ENCODE measurements around the gene TMEM132E. TPM values are rescaled to one million over a fixed set of nuclear protein-coding genes. Genes with fewer than 3 reads are reported as not detected.
A peak's percentile ranks its signal among the peaks of the same experiment; 100 is the strongest.

Gene TMEM132E
- total RNA-seq, 2 experiments from 2014 or later = not detected

- no peaks in the 10 kb centered on the region for H3K9me3 Mint-ChIP-seq (ENCODE audit: low read depth)
- ATAC-seq (no peak), DNase-seq (no peak)
- intact Hi-C loops (cut with DNase I, micrococcal nuclease) = no loop called here
- H3K36me3 Mint-ChIP-seq (ENCODE audit: low read depth) = no peaks in the 10 kb centered on the region
- ChIA-PET CTCF (no interaction called here), POLR2A (no interaction called here)
- no peak overlapping the region for H3K4me3 Mint-ChIP-seq
- peaks cover 41% of the 10 kb centered on the region for H3K27me3 Mint-ChIP-seq
- H3K4me1 Mint-ChIP-seq = no peaks in the 10 kb centered on the region
- no peak overlapping the region for H3K27ac Mint-ChIP-seq
Measured at GRCh38 chr17:34609210-34609609, 29.8 kb downstream of the TMEM132E start.

GRCh38 chr17:34610039-34610438 lies 30.7 kb downstream of the TMEM132E start:
- H3K27ac Mint-ChIP-seq = no peak overlapping the region

GRCh38 chr17:34610506-34610905 lies 31.1 kb downstream of the TMEM132E start:
- H3K36me3 Mint-ChIP-seq (ENCODE audit: low read depth) = no peaks in the 10 kb centered on the region
- CTCF ChIA-PET = interaction anchor here (0.9 kb wide), 1 partner anchor 27 kb away, joined by 3 read pairs; no protein-coding TSS in a partner anchor
- no peaks in the 10 kb centered on the region for H3K9me3 Mint-ChIP-seq (ENCODE audit: low read depth)
- DNase-seq (no peak), ATAC-seq (no peak)
- peaks cover 45% of the 10 kb centered on the region for H3K27me3 Mint-ChIP-seq
- no peak overlapping the region for H3K27ac Mint-ChIP-seq
- intact Hi-C loops (cut with DNase I, micrococcal nuclease) = no loop called here
- POLR2A ChIA-PET = no interaction called here
- H3K4me3 Mint-ChIP-seq = no peak overlapping the region
- H3K4me1 Mint-ChIP-seq = no peaks in the 10 kb centered on the region

More at GRCh38 chr17:34610039-34610438, 30.7 kb downstream of the TMEM132E start:
- intact Hi-C loops (cut with DNase I, micrococcal nuclease) = no loop called here
- Mint-ChIP-seq H3K4me1 (no peaks in the 10 kb centered on the region), H3K4me3 (no peak overlapping the region), H3K27me3 (peaks cover 44% of the 10 kb centered on the region), H3K36me3 (ENCODE audit: low read depth) (no peaks in the 10 kb centered on the region), H3K9me3 (ENCODE audit: low read depth) (no peaks in the 10 kb centered on the region)
- ATAC-seq (no peak), DNase-seq (no peak)
- ChIA-PET CTCF (no interaction called here), POLR2A (no interaction called here)

DNA sequence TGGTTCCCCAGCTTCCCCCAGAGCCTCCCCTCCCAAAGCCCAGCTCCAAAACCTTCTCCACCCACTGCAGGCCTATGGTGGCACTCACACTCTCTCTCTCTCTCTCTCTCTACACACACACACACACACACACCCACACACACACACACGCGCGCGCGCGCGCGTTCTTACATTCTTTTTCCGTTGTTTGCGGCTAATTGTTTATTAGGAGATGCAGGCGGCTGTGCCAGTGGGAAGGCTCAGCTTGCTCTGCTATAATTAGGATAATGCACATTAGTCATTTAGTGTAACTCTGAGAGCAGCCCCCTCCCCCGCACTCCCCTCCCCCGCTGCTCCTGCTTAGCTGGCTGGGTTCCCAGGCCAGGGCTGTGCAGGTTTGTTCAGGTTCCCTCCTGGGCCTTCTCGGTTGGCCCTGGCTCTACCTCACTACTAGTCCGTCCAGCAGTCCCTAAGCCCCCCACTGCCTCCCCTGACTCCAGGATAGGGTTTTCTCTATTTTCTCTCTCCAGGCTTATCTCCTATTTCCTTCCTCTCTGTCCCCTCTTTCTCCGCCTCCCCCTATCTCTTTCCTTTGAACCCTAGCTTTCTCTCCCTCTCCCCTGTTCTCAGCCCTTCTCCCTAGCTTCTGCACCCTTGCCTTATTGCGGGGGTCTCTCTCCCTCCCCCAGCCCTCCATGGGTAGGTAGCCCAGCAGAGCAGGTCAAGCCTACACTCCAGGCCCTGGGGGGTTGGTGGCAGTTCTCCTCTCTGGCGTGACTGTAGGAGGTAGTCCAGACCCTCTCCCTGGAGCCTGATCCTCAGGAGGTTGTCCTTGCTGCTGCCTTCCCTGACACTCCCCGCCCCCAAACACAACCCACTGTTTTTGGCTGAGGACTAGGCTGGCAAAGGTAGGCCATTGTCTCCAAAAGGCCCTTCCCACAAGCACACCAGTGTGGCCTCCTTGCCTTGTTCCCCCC lies 34.0 kb downstream of the TMEM132E start:
- Mint-ChIP-seq H3K27me3 (peaks cover 33% of the 10 kb centered on the region), H3K9me3 (ENCODE audit: low read depth) (no peaks in the 10 kb centered on the region), H3K27ac (no peak overlapping the region), H3K4me1 (no peaks in the 10 kb centered on the region), H3K36me3 (ENCODE audit: low read depth) (no peaks in the 10 kb centered on the region), H3K4me3 (no peak overlapping the region)
- ATAC-seq = no peak
- POLR2A ChIA-PET = no interaction called here
- CTCF ChIA-PET = no interaction called here
- DNase-seq = peak; percentile 28
- intact Hi-C loops (cut with DNase I, micrococcal nuclease) = no loop called here

GRCh38 chr17:34614698-34615097 lies 35.3 kb downstream of the TMEM132E start:
- no peak for DNase-seq
- ChIA-PET POLR2A (no interaction called here), CTCF (no interaction called here)
- no peaks in the 10 kb centered on the region for H3K36me3 Mint-ChIP-seq (ENCODE audit: low read depth)
- peaks cover 31% of the 10 kb centered on the region for H3K27me3 Mint-ChIP-seq
- no peaks in the 10 kb centered on the region for H3K4me1 Mint-ChIP-seq
- no peak for ATAC-seq
- intact Hi-C loops (cut with DNase I, micrococcal nuclease) = no loop called here
- H3K9me3 Mint-ChIP-seq (ENCODE audit: low read depth) = no peaks in the 10 kb centered on the region
- H3K27ac Mint-ChIP-seq = no peak overlapping the region
- no peak overlapping the region for H3K4me3 Mint-ChIP-seq

DNA sequence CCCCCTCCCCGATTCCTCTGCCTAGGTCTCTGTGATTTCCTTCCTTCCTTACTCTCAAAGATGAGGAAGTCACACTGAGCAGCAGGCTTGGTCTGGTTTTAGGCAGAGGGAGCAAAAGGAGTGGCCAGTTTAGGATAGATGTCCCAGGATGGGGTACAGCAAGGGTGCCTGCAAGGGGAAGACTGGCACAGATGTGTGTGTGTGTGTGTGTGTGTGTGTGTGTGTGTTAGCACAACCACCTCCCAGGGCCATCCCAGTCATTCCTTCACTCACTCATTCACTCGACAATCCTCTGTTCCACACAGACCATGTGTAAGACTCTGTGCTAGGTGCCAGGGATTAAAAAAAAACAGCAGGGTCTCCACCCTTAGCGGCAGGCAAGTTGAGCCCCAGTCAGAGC lies 35.9 kb downstream of the TMEM132E start:
- no peaks in the 10 kb centered on the region for H3K4me1 Mint-ChIP-seq
- no peaks in the 10 kb centered on the region for H3K36me3 Mint-ChIP-seq (ENCODE audit: low read depth)
- ChIA-PET POLR2A (no interaction called here), CTCF (no interaction called here)
- no peak overlapping the region for H3K27ac Mint-ChIP-seq
- peaks cover 25% of the 10 kb centered on the region for H3K27me3 Mint-ChIP-seq
- intact Hi-C loops (cut with DNase I, micrococcal nuclease) = no loop called here
- ATAC-seq = no peak
- DNase-seq = no peak
- H3K9me3 Mint-ChIP-seq (ENCODE audit: low read depth) = no peaks in the 10 kb centered on the region
- no peak overlapping the region for H3K4me3 Mint-ChIP-seq

DNA sequence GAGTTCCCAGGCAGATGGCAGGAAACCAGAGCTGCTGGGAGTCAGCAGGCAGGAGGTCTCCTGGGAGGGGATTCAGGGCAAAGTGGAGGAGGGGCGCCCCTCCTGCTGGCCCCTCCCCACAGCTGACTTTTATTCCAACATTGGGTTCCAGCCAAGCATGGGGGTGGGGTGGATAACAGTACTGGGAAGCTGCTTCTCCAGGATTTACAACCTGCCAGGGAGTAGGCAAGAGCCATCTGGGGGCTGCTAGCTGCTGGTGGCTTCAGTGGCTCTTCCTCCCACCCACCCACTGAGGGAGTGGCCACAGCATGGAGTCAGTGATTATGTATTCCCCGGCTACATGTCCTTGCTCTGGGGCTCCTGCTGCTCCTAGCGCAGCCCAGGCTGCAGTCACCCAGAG lies 36.8 kb downstream of the TMEM132E start:
- H3K4me3 Mint-ChIP-seq = no peak overlapping the region
- no peaks in the 10 kb centered on the region for H3K36me3 Mint-ChIP-seq (ENCODE audit: low read depth)
- POLR2A ChIA-PET = no interaction called here
- CTCF ChIA-PET = no interaction called here
- no peak overlapping the region for H3K27ac Mint-ChIP-seq
- H3K9me3 Mint-ChIP-seq (ENCODE audit: low read depth) = no peaks in the 10 kb centered on the region
- ATAC-seq = no peak
- H3K27me3 Mint-ChIP-seq = peaks cover 20% of the 10 kb centered on the region
- DNase-seq = no peak
- no peaks in the 10 kb centered on the region for H3K4me1 Mint-ChIP-seq
- intact Hi-C loops (cut with DNase I, micrococcal nuclease) = no loop called here

- DNase-seq = no peak
- Mint-ChIP-seq H3K27ac (no peak overlapping the region), H3K4me1 (no peaks in the 10 kb centered on the region), H3K27me3 (peaks cover 23% of the 10 kb centered on the region), H3K4me3 (no peak overlapping the region), H3K36me3 (ENCODE audit: low read depth) (no peaks in the 10 kb centered on the region), H3K9me3 (ENCODE audit: low read depth) (no peaks in the 10 kb centered on the region)
- CTCF ChIA-PET = interaction anchor here (0.6 kb wide), 2 partner anchors 11 to 123 kb away, joined by 3 read pairs; no protein-coding TSS in a partner anchor
- intact Hi-C loops (cut with DNase I, micrococcal nuclease) = no loop called here
- POLR2A ChIA-PET = no interaction called here
- ATAC-seq = no peak
Measured at GRCh38 chr17:34617398-34617797, 38.0 kb downstream of the TMEM132E start.

- Mint-ChIP-seq H3K9me3 (ENCODE audit: low read depth) (no peaks in the 10 kb centered on the region), H3K27ac (no peak overlapping the region), H3K36me3 (ENCODE audit: low read depth) (no peaks in the 10 kb centered on the region), H3K4me3 (no peak overlapping the region), H3K27me3 (peaks cover 34% of the 10 kb centered on the region), H3K4me1 (no peaks in the 10 kb centered on the region)
- ChIA-PET CTCF (no interaction called here), POLR2A (no interaction called here)
- DNase-seq (no peak), ATAC-seq (no peak)
- intact Hi-C loops (cut with DNase I, micrococcal nuclease) = no loop called here
Measured at GRCh38 chr17:34619687-34620217, 40.4 kb downstream of the TMEM132E start.

DNA sequence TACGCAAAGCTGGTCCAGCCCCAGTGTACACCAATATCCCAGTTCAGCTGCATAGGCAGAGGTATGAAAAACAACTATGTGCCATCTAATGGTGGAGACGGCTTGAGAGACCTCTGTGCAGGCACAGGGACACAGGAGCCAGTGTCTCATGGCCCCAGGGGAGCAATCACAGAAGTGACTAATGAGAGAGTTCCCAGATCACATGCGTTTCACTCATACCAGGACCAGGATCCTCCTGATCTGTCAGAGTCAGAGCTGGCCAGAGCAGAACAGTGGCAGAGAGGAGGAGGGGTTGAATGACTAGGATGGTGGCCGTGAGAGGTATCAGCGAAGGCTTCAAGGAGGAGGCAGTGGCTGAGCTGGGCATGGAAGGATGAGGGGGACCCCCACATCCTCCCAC lies 41.1 kb downstream of the TMEM132E start:
- ATAC-seq (no peak), DNase-seq (no peak)
- Mint-ChIP-seq H3K27ac (no peak overlapping the region), H3K4me3 (no peak overlapping the region), H3K36me3 (ENCODE audit: low read depth) (no peaks in the 10 kb centered on the region), H3K27me3 (peaks cover 40% of the 10 kb centered on the region), H3K9me3 (ENCODE audit: low read depth) (no peaks in the 10 kb centered on the region), H3K4me1 (no peaks in the 10 kb centered on the region)
- intact Hi-C loops (cut with DNase I, micrococcal nuclease) = no loop called here
- ChIA-PET POLR2A (no interaction called here), CTCF (interaction anchor here (1.7 kb wide), 1 partner anchor 17 kb away, joined by 8 read pairs; no protein-coding TSS in a partner anchor)

DNA sequence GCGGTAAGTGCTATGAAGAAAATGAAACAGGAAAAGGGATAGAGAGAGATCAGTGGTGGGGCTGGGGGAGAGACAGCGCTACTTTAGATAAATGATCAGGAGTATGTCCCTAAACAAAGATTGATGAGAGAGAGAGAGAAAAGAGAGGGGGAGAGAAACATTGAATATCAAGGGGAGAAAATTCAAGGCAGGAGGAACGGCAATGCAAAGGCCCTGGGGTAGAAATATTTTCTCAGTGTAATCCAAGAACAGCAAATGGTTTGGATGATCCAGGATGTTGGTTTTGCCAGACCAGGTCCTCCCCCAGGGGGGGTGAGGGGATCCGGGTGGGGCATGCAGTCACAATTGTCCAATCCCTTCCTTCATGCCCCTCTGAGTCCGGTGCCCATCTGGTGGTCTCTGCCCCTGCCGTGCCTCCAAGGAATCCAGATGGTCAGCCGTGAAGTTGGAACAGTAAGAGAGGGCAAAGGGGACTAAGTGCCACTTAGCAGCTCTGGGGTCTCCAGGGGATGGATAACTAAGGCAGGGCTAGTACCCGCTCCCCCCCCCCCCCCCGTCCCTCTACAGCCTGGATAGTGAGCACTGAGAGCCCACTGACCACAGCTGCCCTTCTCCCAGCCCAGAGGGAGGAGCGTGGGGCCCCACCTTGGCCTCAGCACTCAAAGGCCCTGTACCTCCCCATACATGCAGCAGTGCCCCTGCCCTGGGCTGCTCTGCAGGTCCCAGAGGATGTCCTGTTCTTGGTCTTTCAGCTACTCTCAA lies 43.7 kb downstream of the TMEM132E start:
- DNase-seq = no peak
- ChIA-PET POLR2A (no interaction called here), CTCF (no interaction called here)
- Mint-ChIP-seq H3K9me3 (ENCODE audit: low read depth) (no peaks in the 10 kb centered on the region), H3K4me3 (no peak overlapping the region), H3K36me3 (ENCODE audit: low read depth) (no peaks in the 10 kb centered on the region), H3K27me3 (peaks cover 51% of the 10 kb centered on the region), H3K27ac (no peak overlapping the region), H3K4me1 (no peaks in the 10 kb centered on the region)
- intact Hi-C loops (cut with DNase I, micrococcal nuclease) = no loop called here
- ATAC-seq = no peak

Measured in activated CD4-positive, alpha-beta T cell treated with anti-CD3 and anti-CD28 coated beads for 36 hours (primary cell).